Measurements from ENCODE around the gene HSD17B14. TPM values are rescaled to one million over a fixed set of nuclear protein-coding genes. Genes with fewer than 3 reads are reported as not detected.

HSD17B14 gene
- total and polyA plus RNA-seq, 9 of the 15 experiments (the other 6 are each of a cell fraction or from before 2014, with no cell fraction given), result 0.16 TPM; not detected in 8

DNA sequence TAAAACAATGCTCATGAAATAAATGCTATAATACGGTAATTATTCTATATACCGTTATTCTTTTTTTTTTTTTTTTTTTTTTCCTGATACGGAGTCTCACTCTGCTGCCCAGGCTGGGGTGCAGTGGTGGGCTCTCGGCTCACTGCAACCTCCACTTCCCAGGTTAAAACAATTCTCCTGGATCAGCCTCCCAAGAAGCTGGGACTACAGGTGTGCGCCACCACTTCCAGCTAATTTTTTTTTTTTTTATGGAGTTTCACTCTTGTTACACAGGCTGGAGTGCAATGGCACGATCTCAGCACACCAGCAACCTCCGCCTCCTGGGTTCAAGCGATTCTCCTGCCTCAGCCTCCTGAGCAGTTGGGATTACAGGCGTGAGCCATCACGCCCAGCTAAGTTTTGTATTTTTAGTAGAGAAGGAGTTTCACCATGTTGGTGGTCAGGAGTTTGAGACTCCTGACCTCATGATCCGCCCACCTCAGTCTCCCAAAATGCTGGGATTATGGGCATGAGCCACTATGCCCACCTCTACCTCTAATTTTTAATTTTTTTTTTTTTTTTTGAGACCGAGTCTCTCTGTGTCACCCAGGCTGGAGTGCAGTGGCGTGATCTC, 42.8 kb upstream of the HSD17B14 start (continued):
- no peak for TF ChIP-seq SRSF3 (IDR thresholded peaks at IDR 0.05; ENCODE audit: insufficient read depth, low read length)
- no peak for TF ChIP-seq ZNF324 (CRISPR knock-in tag; IDR thresholded peaks at IDR 0.05)
- no peak for TF ChIP-seq KHSRP (IDR thresholded peaks at IDR 0.05)
- TF ChIP-seq SMARCA5 (IDR thresholded peaks at IDR 0.05), result peak; percentile 93
- no peak for TF ChIP-seq CBX2 (IDR thresholded peaks at IDR 0.05; ENCODE audit: insufficient read depth, low read length, poor library complexity, severe bottlenecking)
- TF ChIP-seq ZNF436 (CRISPR knock-in tag; IDR thresholded peaks at IDR 0.05), result no peak
- TF ChIP-seq, protein P1, sequence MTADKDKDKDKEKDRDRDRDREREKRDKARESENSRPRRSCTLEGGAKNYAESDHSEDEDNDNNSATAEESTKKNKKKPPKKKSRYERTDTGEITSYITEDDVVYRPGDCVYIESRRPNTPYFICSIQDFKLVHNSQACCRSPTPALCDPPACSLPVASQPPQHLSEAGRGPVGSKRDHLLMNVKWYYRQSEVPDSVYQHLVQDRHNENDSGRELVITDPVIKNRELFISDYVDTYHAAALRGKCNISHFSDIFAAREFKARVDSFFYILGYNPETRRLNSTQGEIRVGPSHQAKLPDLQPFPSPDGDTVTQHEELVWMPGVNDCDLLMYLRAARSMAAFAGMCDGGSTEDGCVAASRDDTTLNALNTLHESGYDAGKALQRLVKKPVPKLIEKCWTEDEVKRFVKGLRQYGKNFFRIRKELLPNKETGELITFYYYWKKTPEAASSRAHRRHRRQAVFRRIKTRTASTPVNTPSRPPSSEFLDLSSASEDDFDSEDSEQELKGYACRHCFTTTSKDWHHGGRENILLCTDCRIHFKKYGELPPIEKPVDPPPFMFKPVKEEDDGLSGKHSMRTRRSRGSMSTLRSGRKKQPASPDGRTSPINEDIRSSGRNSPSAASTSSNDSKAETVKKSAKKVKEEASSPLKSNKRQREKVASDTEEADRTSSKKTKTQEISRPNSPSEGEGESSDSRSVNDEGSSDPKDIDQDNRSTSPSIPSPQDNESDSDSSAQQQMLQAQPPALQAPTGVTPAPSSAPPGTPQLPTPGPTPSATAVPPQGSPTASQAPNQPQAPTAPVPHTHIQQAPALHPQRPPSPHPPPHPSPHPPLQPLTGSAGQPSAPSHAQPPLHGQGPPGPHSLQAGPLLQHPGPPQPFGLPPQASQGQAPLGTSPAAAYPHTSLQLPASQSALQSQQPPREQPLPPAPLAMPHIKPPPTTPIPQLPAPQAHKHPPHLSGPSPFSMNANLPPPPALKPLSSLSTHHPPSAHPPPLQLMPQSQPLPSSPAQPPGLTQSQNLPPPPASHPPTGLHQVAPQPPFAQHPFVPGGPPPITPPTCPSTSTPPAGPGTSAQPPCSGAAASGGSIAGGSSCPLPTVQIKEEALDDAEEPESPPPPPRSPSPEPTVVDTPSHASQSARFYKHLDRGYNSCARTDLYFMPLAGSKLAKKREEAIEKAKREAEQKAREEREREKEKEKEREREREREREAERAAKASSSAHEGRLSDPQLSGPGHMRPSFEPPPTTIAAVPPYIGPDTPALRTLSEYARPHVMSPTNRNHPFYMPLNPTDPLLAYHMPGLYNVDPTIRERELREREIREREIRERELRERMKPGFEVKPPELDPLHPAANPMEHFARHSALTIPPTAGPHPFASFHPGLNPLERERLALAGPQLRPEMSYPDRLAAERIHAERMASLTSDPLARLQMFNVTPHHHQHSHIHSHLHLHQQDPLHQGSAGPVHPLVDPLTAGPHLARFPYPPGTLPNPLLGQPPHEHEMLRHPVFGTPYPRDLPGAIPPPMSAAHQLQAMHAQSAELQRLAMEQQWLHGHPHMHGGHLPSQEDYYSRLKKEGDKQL (CRISPR knock-in tag; IDR thresholded peaks at IDR 0.05; ENCODE audit: borderline replicate concordance), result no peak
- TF ChIP-seq KLF10 (CRISPR knock-in tag; IDR thresholded peaks at IDR 0.05), result no peak
- no peak for TF ChIP-seq CBFA2T3 (IDR thresholded peaks at IDR 0.05)
- TF ChIP-seq, protein P2, sequence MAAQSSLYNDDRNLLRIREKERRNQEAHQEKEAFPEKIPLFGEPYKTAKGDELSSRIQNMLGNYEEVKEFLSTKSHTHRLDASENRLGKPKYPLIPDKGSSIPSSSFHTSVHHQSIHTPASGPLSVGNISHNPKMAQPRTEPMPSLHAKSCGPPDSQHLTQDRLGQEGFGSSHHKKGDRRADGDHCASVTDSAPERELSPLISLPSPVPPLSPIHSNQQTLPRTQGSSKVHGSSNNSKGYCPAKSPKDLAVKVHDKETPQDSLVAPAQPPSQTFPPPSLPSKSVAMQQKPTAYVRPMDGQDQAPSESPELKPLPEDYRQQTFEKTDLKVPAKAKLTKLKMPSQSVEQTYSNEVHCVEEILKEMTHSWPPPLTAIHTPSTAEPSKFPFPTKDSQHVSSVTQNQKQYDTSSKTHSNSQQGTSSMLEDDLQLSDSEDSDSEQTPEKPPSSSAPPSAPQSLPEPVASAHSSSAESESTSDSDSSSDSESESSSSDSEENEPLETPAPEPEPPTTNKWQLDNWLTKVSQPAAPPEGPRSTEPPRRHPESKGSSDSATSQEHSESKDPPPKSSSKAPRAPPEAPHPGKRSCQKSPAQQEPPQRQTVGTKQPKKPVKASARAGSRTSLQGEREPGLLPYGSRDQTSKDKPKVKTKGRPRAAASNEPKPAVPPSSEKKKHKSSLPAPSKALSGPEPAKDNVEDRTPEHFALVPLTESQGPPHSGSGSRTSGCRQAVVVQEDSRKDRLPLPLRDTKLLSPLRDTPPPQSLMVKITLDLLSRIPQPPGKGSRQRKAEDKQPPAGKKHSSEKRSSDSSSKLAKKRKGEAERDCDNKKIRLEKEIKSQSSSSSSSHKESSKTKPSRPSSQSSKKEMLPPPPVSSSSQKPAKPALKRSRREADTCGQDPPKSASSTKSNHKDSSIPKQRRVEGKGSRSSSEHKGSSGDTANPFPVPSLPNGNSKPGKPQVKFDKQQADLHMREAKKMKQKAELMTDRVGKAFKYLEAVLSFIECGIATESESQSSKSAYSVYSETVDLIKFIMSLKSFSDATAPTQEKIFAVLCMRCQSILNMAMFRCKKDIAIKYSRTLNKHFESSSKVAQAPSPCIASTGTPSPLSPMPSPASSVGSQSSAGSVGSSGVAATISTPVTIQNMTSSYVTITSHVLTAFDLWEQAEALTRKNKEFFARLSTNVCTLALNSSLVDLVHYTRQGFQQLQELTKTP (IDR thresholded peaks at IDR 0.05; ENCODE audit: low read depth in 1 of 2, partially characterized antibody in 2 of 2), result no peak
- no peak for TF ChIP-seq SPI1 (IDR thresholded peaks at IDR 0.05; ENCODE audit: borderline replicate concordance, low read depth, low read length)
- peak; percentile 89 for TF ChIP-seq CHD4 (IDR thresholded peaks at IDR 0.05; ENCODE audit: insufficient read depth, insufficient replicate concordance, low read depth, low read length, poor library complexity, severe bottlenecking)
- TF ChIP-seq DNMT1 (IDR thresholded peaks at IDR 0.05), result no peak
- TF ChIP-seq FOXK1 (CRISPR knock-in tag; IDR thresholded peaks at IDR 0.05; ENCODE audit: borderline replicate concordance), result no peak
- TF ChIP-seq HLTF (IDR thresholded peaks at IDR 0.05), result no peak
- TF ChIP-seq PHTF2 (CRISPR knock-in tag; IDR thresholded peaks at IDR 0.05), result no peak
- TF ChIP-seq, protein P3, sequence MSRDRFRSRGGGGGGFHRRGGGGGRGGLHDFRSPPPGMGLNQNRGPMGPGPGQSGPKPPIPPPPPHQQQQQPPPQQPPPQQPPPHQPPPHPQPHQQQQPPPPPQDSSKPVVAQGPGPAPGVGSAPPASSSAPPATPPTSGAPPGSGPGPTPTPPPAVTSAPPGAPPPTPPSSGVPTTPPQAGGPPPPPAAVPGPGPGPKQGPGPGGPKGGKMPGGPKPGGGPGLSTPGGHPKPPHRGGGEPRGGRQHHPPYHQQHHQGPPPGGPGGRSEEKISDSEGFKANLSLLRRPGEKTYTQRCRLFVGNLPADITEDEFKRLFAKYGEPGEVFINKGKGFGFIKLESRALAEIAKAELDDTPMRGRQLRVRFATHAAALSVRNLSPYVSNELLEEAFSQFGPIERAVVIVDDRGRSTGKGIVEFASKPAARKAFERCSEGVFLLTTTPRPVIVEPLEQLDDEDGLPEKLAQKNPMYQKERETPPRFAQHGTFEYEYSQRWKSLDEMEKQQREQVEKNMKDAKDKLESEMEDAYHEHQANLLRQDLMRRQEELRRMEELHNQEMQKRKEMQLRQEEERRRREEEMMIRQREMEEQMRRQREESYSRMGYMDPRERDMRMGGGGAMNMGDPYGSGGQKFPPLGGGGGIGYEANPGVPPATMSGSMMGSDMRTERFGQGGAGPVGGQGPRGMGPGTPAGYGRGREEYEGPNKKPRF (IDR thresholded peaks at IDR 0.05; ENCODE audit: low read depth, low read length), result no peak
- TF ChIP-seq THRAP3 (IDR thresholded peaks at IDR 0.05; ENCODE audit: borderline replicate concordance), result no peak

All from K562 (cell line).